ENCODE results near the gene ZNF780B.
"Not testable (repeated sequence)": the region's sequence is repeated elsewhere in the genome, so short reads cannot be mapped to it uniquely, and the experiment has no call there.

ZNF780B gene

GRCh38 chr19:40055832-40056504 lies at the start of gene ZNF780B:
ZNF780B (minus strand) TSS chr19:40056231; CDS start chr19:40050332, 5,899 bp downstream.
- peak; percentile 60 for DNase-seq (ENCODE audit: low read depth)

- DNase-seq (ENCODE audit: low read depth), result no peak
These were observed 48.7 kb upstream of the ZNF780B start for GRCh38 chr19:40104754-40105153.

DNA sequence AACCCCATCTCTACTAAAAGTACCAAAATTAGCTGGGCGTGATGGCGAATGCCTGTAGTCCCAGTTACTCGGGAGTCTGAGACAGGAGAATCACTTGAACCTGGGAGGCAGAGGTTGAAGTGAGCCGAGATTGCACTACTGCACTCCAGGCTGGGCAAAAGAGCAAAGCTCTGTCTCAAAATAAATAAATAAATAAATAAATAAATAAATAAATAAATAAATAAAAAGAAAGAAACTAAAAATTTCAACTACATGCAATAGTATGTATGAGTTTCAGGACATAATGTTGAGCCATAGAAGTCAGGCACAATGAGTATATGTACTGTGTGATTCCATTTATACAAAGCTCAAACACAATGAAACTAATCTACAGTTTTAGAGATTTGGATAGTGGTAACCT lies 47.6 kb upstream of the ZNF780B start:
- no peak for DNase-seq (ENCODE audit: low read depth)

DNA sequence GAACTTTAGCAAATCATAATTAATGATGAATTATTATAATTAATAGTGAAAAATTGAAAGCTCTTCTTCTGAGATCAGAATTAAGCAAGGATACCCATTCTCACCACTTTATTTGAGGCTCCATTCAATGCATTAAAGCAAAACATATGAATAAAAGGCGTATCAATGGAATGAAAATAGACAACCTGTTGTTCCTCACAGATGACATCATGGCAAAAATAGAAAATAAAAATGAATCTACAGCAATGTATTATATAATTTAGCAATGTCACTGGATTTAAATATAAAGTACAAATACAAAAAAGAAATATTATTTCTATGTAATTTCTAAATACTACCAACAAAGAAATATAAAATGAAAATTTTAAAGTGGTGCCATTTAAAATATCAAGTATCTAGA lies 45.8 kb upstream of the ZNF780B start:
- DNase-seq (ENCODE audit: low read depth), result no peak

DNA sequence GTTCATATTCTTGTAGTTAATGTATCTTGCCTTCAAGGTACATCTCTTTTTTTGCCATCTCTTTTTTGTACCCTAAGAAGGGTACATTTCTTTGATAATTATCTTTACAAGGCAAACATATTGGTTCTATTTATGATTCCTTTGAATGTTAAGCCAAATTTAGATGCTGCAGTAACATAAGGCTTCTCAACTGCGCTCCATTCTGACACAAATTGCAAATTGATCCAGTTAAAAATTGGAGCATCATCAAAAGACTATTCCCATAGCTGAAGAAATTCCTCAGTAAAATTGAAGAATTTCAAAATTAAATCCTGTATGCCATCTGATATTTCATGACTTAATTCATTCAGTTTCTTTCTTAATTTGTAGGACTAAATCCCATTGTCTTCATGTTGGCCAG lies 37.4 kb upstream of the ZNF780B start:
- no peak for DNase-seq (ENCODE audit: low read depth)

- DNase-seq (ENCODE audit: low read depth), result no peak
These were observed 35.4 kb upstream of the ZNF780B start for GRCh38 chr19:40091205-40092129.

DNA sequence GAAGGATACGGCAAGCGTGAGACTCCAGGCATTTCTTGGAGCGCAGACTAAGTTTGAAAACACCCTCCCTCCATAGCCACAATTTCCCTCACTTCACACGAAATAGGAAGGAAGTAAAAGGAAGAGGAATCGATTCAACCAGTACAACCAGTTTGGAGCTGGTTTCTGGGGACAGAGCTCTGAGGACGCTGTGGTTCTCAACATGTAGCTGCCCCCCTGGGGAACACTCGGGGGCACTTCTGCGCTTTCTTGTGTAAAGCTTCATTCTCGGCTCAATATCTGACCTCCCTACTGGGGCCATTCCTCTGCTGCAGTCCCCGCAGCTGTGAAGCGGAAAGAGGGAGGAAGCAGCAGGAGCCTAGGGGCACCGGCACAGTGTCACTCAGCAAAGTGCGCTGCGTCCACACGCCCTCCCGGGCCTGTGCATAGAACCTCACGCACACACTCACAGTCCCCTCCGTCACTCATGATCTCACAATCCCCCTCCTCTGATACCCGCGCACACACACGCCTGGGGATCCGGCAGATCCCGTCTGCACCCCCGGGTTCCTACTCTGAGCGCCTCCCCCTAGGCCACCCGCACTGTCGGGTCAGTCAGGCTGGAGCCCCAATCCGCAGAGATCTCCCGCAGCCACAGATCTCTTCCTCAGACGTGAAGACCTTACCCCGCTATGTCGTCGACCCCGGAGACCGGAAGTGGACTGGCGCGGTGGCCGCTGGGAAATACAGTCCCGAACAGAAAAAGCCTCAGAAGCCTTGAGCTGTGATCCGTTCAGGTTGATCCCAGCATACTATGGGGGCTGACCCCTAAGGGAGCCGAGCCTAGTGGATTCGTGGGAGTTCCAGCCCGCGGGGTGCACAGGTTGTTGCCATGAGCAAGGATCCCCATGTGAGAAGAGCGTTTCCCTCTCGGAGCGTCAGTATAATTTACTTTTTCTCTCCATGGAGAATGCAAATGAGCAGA lies 34.5 kb upstream of the ZNF780B start, which contains the start of gene ZNF780A:
Gene ZNF780A (minus strand): TSS at position 703 of the 964 bp plus-strand sequence. CDS start 6,190 bp downstream, outside the sequence.
- DNase-seq (ENCODE audit: low read depth), result peak; percentile 63

- DNase-seq (ENCODE audit: low read depth), result peak; percentile 35
These were observed 33.4 kb upstream of the ZNF780B start for GRCh38 chr19:40089462-40089861.

DNA sequence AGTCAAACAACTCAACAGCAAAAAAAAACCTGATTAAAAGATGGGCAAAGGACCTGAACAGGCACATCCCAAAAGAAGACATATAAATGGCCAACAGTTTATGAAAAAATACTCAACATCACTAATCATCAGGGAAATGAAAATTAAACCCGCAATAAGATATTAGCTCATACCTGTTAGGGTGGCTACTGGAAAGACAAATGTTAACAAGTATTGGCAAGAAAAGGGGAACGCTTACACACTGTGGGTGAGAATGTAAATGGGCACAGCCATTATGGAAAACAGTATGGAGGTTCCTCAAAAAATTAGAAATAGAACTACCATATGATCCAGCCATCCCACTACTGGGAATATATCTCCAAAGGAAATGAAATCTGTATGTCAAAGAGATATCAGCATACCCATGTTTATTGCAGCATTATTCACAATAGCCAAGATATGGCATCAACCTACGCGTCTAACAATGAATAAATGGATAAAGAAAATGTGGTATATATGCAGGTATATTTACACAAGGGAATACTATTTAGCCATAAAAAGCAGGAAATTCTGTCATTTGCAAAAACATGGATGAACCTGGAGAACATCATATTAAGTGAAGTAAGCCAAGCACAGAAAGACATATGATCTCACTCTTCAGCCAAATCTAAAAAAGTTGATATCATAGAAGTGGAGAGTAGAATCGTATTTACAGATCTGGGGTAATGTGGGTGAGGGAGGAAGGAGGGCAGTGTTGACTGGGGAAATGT lies 32.4 kb upstream of the ZNF780B start:
- no peak for DNase-seq (ENCODE audit: low read depth)

DNA sequence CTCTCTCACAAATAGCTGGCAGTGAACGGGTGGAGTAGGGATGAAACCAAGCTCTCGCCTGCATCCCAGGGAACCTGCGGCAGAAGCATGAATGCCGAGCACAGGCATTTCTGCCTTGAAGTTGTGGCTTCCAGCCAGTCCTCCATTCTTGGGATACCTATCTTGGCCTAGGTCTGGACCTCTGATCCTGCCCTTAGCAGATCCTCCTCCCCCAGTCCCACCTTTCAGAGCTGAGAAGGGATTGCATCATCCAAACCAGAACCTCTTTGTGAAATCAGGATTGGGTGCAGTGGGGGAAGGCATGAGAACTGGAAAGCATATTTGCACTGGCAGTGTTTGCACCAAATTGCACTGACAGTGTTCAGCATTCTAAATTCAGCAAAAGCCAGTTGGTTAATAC lies 28.9 kb upstream of the ZNF780B start:
- DNase-seq (ENCODE audit: low read depth), result peak; percentile 46

DNA sequence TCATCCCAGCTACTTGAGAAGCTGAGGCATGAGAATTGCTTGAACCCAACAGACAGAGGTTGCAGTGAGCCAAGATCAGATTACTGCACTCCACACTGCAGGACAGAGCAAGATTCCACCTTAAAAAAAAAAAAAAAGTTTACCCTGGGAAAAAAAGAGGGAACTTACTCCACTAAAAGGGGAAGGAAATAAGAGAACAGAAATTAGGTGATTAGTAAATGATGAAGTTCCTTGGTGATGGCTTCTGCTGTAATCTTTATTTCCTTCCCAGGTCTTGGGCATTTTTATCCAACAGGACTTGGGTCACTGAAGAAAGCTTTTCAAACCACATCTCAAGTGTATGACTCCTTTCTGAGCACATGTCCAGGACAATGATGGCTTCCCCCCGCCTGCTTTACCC lies 25.4 kb upstream of the ZNF780B start:
- DNase-seq (ENCODE audit: low read depth), result no peak

- DNase-seq (ENCODE audit: low read depth), result no peak
These were observed 24.3 kb upstream of the ZNF780B start for GRCh38 chr19:40080289-40080688.

DNA sequence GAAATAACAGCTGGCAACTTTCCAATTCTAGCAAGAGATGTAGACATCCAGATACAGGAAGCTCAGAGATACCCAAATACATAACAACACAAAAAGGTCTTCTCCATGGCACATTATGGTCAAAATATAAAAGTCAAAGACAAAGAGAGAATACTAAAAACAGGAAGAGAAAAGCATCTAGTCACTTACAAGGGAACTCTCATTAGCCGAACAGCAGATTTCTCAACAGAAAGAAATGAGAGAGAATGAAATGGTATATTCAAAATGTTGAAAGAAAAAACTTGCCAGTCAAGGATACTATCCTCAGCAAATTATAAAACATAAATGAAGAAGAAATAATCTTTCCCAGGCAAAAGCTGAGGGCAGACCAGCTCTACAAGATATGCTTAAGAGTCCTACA lies 22.3 kb upstream of the ZNF780B start:
- DNase-seq (ENCODE audit: low read depth), result no peak

DNA sequence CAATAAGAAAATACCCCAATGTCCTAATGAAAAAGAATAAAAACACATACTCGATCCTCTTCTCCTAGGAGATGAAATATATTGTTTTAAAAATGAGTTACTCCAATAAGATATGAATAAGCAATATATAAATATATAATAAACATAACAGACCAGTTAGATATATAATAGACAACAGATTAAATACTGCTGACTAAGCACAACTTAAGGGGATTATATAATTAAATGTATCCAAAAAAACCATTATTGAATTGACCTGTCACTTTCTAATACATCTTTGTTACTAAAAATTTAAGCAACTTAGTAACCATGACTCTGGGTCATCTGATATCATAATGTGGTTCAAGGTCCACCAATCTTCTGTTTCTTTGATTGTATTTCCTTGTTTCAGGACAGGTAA lies 14.0 kb upstream of the ZNF780B start:
- no peak for DNase-seq (ENCODE audit: low read depth)

DNA sequence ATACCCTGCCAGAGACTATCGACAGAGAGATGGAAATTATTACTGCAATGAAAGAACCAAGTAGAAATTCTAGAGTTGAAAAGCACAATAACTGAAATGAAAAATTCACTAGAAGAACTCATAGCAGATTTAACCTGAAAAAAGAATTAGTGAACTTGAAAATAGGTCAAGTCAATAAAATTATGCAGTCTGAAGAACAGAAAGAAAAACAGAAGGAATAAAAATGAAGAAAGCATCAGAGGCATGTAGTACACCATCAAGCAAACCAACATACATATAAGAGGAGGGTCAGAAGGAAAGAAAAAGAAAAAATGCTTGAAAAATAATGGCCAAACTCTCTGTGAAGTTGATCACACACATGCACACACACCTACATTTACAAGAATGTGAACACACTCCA lies 3.6 kb upstream of the ZNF780B start:
- DNase-seq (ENCODE audit: low read depth), result no peak

GRCh38 chr19:40057166-40057565 lies 1.1 kb upstream of the ZNF780B start:
- no peak for DNase-seq (ENCODE audit: low read depth)

DNA sequence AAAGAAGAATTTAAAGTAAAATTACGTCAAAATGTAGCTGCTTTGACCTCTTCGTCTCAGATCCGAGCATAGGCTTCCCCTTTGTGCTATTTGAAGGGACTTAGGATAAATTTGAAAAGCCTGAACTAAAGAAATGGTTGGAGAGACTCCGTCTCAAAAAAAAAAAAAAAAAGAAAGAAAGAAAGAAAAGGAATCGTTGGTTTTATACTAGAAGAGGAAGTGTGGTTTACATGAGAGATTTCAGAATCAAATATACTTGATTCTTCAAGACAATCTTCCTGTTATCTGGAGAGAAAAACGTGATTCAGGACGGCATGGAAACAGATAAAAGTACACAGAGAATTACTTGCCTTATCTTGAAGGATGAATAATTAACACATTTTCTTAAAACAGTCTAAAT lies 474 bp upstream of the ZNF780B start:
- DNase-seq (ENCODE audit: low read depth), result no peak

DNA sequence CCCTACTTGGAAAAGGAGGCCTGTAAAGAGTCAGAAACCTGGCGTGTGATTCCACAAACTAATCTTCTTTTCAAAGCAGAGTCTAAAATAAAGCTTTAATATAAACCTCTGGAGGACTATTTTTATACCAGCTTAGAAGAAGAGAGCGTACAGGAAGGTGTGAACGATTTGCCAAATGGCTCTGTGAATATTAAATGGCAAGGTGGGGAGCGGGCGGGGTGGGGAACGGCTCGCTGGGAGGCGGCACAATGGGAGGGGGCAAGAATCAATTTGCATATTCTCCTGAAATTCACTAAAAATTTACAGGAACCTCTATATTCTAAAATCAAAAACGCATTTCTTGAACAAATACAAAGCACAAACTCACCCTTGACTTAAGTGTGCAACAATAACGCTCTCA lies 982 bp downstream of the ZNF780B start:
- DNase-seq (ENCODE audit: low read depth), result no peak

GRCh38 chr19:40054632-40055031 lies 1.4 kb downstream of the ZNF780B start:
- no peak for DNase-seq (ENCODE audit: low read depth)

DNA sequence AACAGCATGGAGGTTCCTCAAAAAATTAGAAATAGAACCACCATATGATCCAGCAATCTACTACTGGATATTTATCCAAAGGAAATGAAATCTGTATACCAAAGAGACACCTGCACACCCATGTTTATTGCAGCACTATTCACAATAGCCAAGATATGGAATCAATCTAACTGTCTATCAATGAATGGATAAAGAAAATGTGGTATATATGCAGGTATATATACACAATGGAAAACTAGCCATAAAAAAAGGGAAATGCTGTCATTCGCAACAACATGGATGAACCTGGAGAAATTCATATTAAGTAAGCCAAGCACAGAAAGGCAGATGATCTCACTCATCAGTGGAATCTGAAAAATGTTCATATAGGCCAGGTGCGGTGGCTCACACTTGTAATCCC lies 2.5 kb downstream of the ZNF780B start:
- DNase-seq (ENCODE audit: low read depth), result no peak

GRCh38 chr19:40041718-40042117 lies 14.3 kb downstream of the ZNF780B start:
- DNase-seq (ENCODE audit: low read depth), result not testable (repeated sequence)

Measured in amniotic epithelial cell (primary cell).